H1 (cell line): ENCODE results near the gene INPP5J.

Experiments used
- ASH2L ChIP-seq: fragments of 200-600, 300-600 bp; sonication (generic); IDR thresholded peaks from one replicate; pipeline ENCODE4 v1.7.1; 2017; ENCODE audit warnings: low read length
- EP300 ChIP-seq, 2 experiments: IDR thresholded peaks; 1 replicate in 1 of 2; 2 replicates in 1 of 2; pipeline ENCODE4 v1.6.1; 2011 to 2012; ENCODE audit warnings: low read depth in 2 of 2, low read length in 2 of 2, mild to moderate bottlenecking in 2 of 2, borderline replicate concordance in 1 of 2, inconsistent platforms in 1 of 2, moderate library complexity in 1 of 2
- EZH2 ChIP-seq: fragments of 200-600 bp; sonication (generic); IDR thresholded peaks from 2 replicates; pipeline ENCODE4 v1.7.1; 2012; ENCODE audit warnings: low read depth, mild to moderate bottlenecking, moderate library complexity, low read length, inconsistent platforms; ENCODE audit not compliant: severe bottlenecking
- POLR2A ChIP-seq, 2 experiments: IDR thresholded peaks; 1 replicate in 1 of 2; 2 replicates in 1 of 2; pipeline ENCODE4 v1.6.1; 2011; ENCODE audit warnings: low read depth in 2 of 2, low read length in 2 of 2, mild to moderate bottlenecking in 2 of 2; ENCODE audit errors: control extremely low read depth in 1 of 2
- RAD21 ChIP-seq, 2 experiments: IDR thresholded peaks in 1 of 2; conservative IDR thresholded peaks in 1 of 2; 2 replicates each; pipeline ENCODE4 v1.6.1; 2011; ENCODE audit warnings: low read depth in 2 of 2, low read length in 2 of 2, improper control_type of control experiment in 1 of 2, inconsistent platforms in 1 of 2, mild to moderate bottlenecking in 1 of 2, moderate library complexity in 1 of 2
- RXRA ChIP-seq: IDR thresholded peaks from 2 replicates; pipeline ENCODE4 v1.6.1; 2011; ENCODE audit warnings: low read depth, mild to moderate bottlenecking, low read length, moderate library complexity; ENCODE audit not compliant: insufficient read depth
- SP2 ChIP-seq: IDR thresholded peaks from 2 replicates; pipeline ENCODE4 v1.6.1; 2012; ENCODE audit warnings: mild to moderate bottlenecking, low read length, inconsistent platforms
- TEAD4 ChIP-seq: IDR thresholded peaks from 2 replicates; pipeline ENCODE4 v1.6.1; 2012; ENCODE audit warnings: low read depth, low read length, inconsistent platforms, mixed read lengths
- TF ChIP-seq, protein P1 (sequence below), 3 experiments: IDR thresholded peaks; 1 replicate in 2 of 3; 2 replicates in 1 of 3; pipeline versions ENCODE4 v1.5.1 to v1.6.1; 2011; ENCODE audit warnings: low read length in 3 of 3, mild to moderate bottlenecking in 3 of 3, inconsistent platforms in 2 of 3, low read depth in 1 of 3, moderate library complexity in 1 of 3; ENCODE audit not compliant: insufficient read depth in 1 of 3; ENCODE audit errors: control extremely low read depth in 1 of 3
- TF ChIP-seq, protein P2 (sequence below): IDR thresholded peaks from 2 replicates; pipeline ENCODE4 v1.6.1; 2011; ENCODE audit warnings: low read depth, mild to moderate bottlenecking, low read length; ENCODE audit not compliant: insufficient read depth

- TF ChIP-seq, protein P1, sequence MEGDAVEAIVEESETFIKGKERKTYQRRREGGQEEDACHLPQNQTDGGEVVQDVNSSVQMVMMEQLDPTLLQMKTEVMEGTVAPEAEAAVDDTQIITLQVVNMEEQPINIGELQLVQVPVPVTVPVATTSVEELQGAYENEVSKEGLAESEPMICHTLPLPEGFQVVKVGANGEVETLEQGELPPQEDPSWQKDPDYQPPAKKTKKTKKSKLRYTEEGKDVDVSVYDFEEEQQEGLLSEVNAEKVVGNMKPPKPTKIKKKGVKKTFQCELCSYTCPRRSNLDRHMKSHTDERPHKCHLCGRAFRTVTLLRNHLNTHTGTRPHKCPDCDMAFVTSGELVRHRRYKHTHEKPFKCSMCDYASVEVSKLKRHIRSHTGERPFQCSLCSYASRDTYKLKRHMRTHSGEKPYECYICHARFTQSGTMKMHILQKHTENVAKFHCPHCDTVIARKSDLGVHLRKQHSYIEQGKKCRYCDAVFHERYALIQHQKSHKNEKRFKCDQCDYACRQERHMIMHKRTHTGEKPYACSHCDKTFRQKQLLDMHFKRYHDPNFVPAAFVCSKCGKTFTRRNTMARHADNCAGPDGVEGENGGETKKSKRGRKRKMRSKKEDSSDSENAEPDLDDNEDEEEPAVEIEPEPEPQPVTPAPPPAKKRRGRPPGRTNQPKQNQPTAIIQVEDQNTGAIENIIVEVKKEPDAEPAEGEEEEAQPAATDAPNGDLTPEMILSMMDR (IDR thresholded peaks at IDR 0.05; ENCODE audit: control extremely low read depth in 1 of 3, insufficient read depth in 1 of 3, low read depth in 1 of 3, low read length in 3 of 3), result no peak
- TF ChIP-seq, protein P2, sequence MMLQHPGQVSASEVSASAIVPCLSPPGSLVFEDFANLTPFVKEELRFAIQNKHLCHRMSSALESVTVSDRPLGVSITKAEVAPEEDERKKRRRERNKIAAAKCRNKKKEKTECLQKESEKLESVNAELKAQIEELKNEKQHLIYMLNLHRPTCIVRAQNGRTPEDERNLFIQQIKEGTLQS, result no peak
- TF ChIP-seq RXRA, result no peak
- no peak for TF ChIP-seq EP300 (IDR thresholded peaks at IDR 0.05; ENCODE audit: borderline replicate concordance in 1 of 2, low read depth in 2 of 2, low read length in 2 of 2)
- TF ChIP-seq EZH2, result no peak
- no peak for TF ChIP-seq ASH2L
- TF ChIP-seq POLR2A (IDR thresholded peaks at IDR 0.05; ENCODE audit: control extremely low read depth in 1 of 2, low read depth in 2 of 2, low read length in 2 of 2), result no peak
- TF ChIP-seq RAD21 (IDR thresholded peaks at IDR 0.05 in 1 of 2, conservative IDR thresholded peaks at IDR 0.05 in 1 of 2; ENCODE audit: low read depth in 2 of 2, low read length in 2 of 2), result no peak
- TF ChIP-seq TEAD4, result no peak
- no peak for TF ChIP-seq SP2
Observed at GRCh38 chr22:31154975-31155374, 32.2 kb downstream of the INPP5J start.
